Lung (tissue), 12 donors: ENCODE data around the gene NR2F1-AS1. TPM values are rescaled to one million over a fixed set of nuclear protein-coding genes. Genes with fewer than 3 reads are reported as not detected.

Source experiments
- ATAC-seq: fragments of 200-7000 bp; cut with Tn5 transposase; one replicate; pipeline ENCODE4 v1.9.1; 2020; ENCODE audit warnings: moderate number of reproducible peaks; ENCODE audit not compliant: insufficient read depth, low FRiP score
- DNase-seq, 3 donors: peaks; one replicate each; pipeline ENCODE4 v3.0.0-alpha.2; 2013 to 2017
- H3K27ac ChIP-seq, 2 donors: one replicate each; pipeline ENCODE4 v1.5.1; 2013; ENCODE audit warnings: mild to moderate bottlenecking in 2 of 2, moderate library complexity in 2 of 2, control low read depth in 1 of 2, inconsistent platforms in 1 of 2, low read depth in 1 of 2, low read length in 1 of 2
- H3K27me3 ChIP-seq, 3 donors: one replicate each; pipeline ENCODE4 v1.5.1; 2013; ENCODE audit warnings: low read length in 2 of 3; ENCODE audit not compliant: control insufficient read depth in 3 of 3, insufficient read depth in 3 of 3
- H3K36me3 ChIP-seq, 4 donors: one replicate each; pipeline ENCODE4 v1.5.1; 2013; ENCODE audit warnings: low read length in 4 of 4, mild to moderate bottlenecking in 1 of 4, moderate library complexity in 1 of 4; ENCODE audit not compliant: control insufficient read depth in 4 of 4, insufficient read depth in 4 of 4
- H3K4me1 ChIP-seq, 5 donors: one replicate each; pipeline ENCODE4 v1.5.1; 2013; ENCODE audit warnings: low read length in 5 of 5, mild to moderate bottlenecking in 2 of 5, moderate library complexity in 1 of 5; ENCODE audit not compliant: control insufficient read depth in 5 of 5, insufficient read depth in 5 of 5
- H3K4me3 ChIP-seq: one replicate; pipeline ENCODE4 v1.5.1; 2013; ENCODE audit warnings: mild to moderate bottlenecking, control low read depth, moderate library complexity
- H3K9ac ChIP-seq, 2 donors: one replicate each; pipeline ENCODE4 v1.5.1; 2013; ENCODE audit warnings: low read length in 2 of 2, control low read depth in 1 of 2; ENCODE audit not compliant: insufficient read depth in 1 of 2
- H3K9me3 ChIP-seq, 4 donors: one replicate each; pipeline ENCODE4 v1.5.1; 2013; ENCODE audit warnings: low read length in 3 of 4, mild to moderate bottlenecking in 1 of 4, moderate library complexity in 1 of 4; ENCODE audit not compliant: control insufficient read depth in 4 of 4, insufficient read depth in 3 of 4
- CTCF ChIP-seq: IDR thresholded peaks from 2 replicates; pipeline ENCODE4 v1.5.1; 2012; ENCODE audit warnings: mild to moderate bottlenecking; ENCODE audit errors: control extremely low read depth, extremely low read depth
- WGBS, 2 donors: extraction: QIAGEN DNeasy Blood & Tissue Kit; methylation state at CpG; one replicate each; pipeline ENCODE4 v1.1.7; 2013; 5-methylcytosine and 5-hydroxymethylcytosine counted together
- polyA plus RNA-seq, 2 donors: library from polyadenylated mRNA; stranded (reverse); fragments of 200-250 nt; gene quantifications; one replicate each; pipeline ENCODE4 v1.2.1, GENCODE V29; 2013
- total RNA-seq, 2 donors: library from RNA; depleted of rRNA in 1 of 2; stranded (reverse); fragments of >200 nt in 1 of 2; gene quantifications; one replicate each; pipeline ENCODE4 v1.2.1, GENCODE V29; 2014 to 2021
- donor health status: control.
- donor health status: control.
- donor health status: Bipolar disorder and iron deficiency.
- donor health status: healthy.
- donor health status: DM: yes; HTN: yes; CAD: no.

The NR2F1-AS1 gene
- total and polyA plus RNA-seq, 4 donors, result 3.6 to 50.0 (median 10.9) TPM

GRCh38 chr5:93574491-93575305, 6.3 kb downstream of the NR2F1-AS1 start:
- peak overlapping the region in 1 of 2 donors; percentile 69 for H3K9ac ChIP-seq
- peaks cover 0 to 9% (median 0%) of the 10 kb centered on the region in 4 donors for H3K9me3 ChIP-seq
- H3K4me1 ChIP-seq, result peaks cover 0 to 79% (median 20%) of the 10 kb centered on the region in 5 donors
- H3K36me3 ChIP-seq, result peaks cover 0 to 9% (median 3%) of the 10 kb centered on the region in 4 donors
- peak; percentile 45 to 68 (median 67) for DNase-seq
- H3K4me3 ChIP-seq, result no peak overlapping the region
- peaks cover 0 to 74% (median 0%) of the 10 kb centered on the region in 3 donors for H3K27me3 ChIP-seq
- TF ChIP-seq CTCF, result no peak
- H3K27ac ChIP-seq, result no peak overlapping the region
- ATAC-seq, result no peak
- 8 to 16% methylated on average over 12 of the region's 12 CpGs for WGBS, 2 donors

- peak; percentile 21 to 56 (median 53) for DNase-seq
- no peak for ATAC-seq
- no peak for TF ChIP-seq CTCF
- Histone ChIP-seq H3K27ac (peak overlapping the region in 1 of 2 donors; percentile 5), H3K36me3 (peaks cover 0 to 9% (median 3%) of the 10 kb centered on the region in 4 donors), H3K9me3 (peaks cover 0 to 9% (median 0%) of the 10 kb centered on the region in 4 donors), H3K9ac (peak overlapping the region in 1 of 2 donors; percentile 69), H3K4me1 (peaks cover 0 to 87% (median 15%) of the 10 kb centered on the region in 5 donors), H3K4me3 (no peak overlapping the region), H3K27me3 (peaks cover 0 to 83% (median 0%) of the 10 kb centered on the region in 3 donors)
- 18 to 29% methylated on average over 32 of the region's 32 CpGs for WGBS, 2 donors
These were observed 7.4 kb downstream of the NR2F1-AS1 start for GRCh38 chr5:93573354-93574351.

GRCh38 chr5:93572608-93573353, 8.2 kb downstream of the NR2F1-AS1 start:
- peaks cover 0 to 9% (median 3%) of the 10 kb centered on the region in 4 donors for H3K36me3 ChIP-seq
- H3K27me3 ChIP-seq, result peaks cover 0 to 78% (median 0%) of the 10 kb centered on the region in 3 donors
- H3K4me1 ChIP-seq, result peaks cover 0 to 83% (median 15%) of the 10 kb centered on the region in 5 donors
- H3K9me3 ChIP-seq, result peaks cover 0 to 9% (median 0%) of the 10 kb centered on the region in 4 donors
- DNase-seq, result peak; percentile 58 to 66 (median 60)
- 5 to 14% methylated on average over 45 of the region's 45 CpGs for WGBS, 2 donors
- H3K27ac ChIP-seq, result no peak overlapping the region
- ATAC-seq, result no peak
- peak overlapping the region in 1 of 2 donors; percentile 69 for H3K9ac ChIP-seq
- no peak for TF ChIP-seq CTCF
- no peak overlapping the region for H3K4me3 ChIP-seq
